Heart right ventricle (tissue), 16 donors: Measurements from ENCODE around the gene TULP4. TPM values are rescaled to one million over a fixed set of nuclear protein-coding genes. Genes with fewer than 3 reads are reported as not detected.

Experiments
- ATAC-seq, 8 donors: fragments of 200-7000 bp; cut with Tn5 transposase; one replicate each; pipeline ENCODE4 v1.9.1; 2020; ENCODE audit warnings: mild to moderate bottlenecking in 8 of 8, moderate library complexity in 8 of 8, moderate number of reproducible peaks in 1 of 8
- DNase-seq, 2 donors: peaks; one replicate each; pipeline ENCODE4 v3.0.0-alpha.2; 2020
- H3K27ac ChIP-seq, 10 donors: fragments of 200-600 bp; sonication (generic) in 2 of 10; one replicate each; pipeline versions ENCODE4 v1.5.0 to v1.8.0; 2020 to 2022; ENCODE audit warnings: mild to moderate bottlenecking in 3 of 10
- H3K27me3 ChIP-seq, 7 donors: fragments of 200-600 bp; one replicate each; pipeline ENCODE4 v1.8.0; 2021 to 2022; ENCODE audit warnings: mild to moderate bottlenecking in 2 of 7
- H3K36me3 ChIP-seq, 9 donors: fragments of 200-600 bp; sonication (generic) in 1 of 9; one replicate each; pipeline versions ENCODE4 v1.5.0 to v1.8.0; 2020 to 2022; ENCODE audit warnings: mild to moderate bottlenecking in 2 of 9
- H3K4me1 ChIP-seq, 9 donors: fragments of 200-600 bp; sonication (generic) in 1 of 9; one replicate each; pipeline versions ENCODE4 v1.5.0 to v1.8.0; 2020 to 2022; ENCODE audit warnings: mild to moderate bottlenecking in 4 of 9
- H3K4me3 ChIP-seq, 10 donors: fragments of 200-600 bp; sonication (generic) in 2 of 10; one replicate each; pipeline versions ENCODE4 v1.5.0 to v1.8.0; 2020 to 2022; ENCODE audit warnings: mild to moderate bottlenecking in 7 of 10, moderate library complexity in 2 of 10
- H3K9me3 ChIP-seq, 11 donors: fragments of 200-600 bp in 10 of 11; sonication (generic) in 2 of 11; one replicate each; pipeline versions ENCODE4 v1.5.0 to v1.8.0; 2013 to 2022; ENCODE audit warnings: mild to moderate bottlenecking in 2 of 11, control low read depth in 1 of 11, moderate library complexity in 1 of 11
- CTCF ChIP-seq, 9 donors: fragments of 200-600 bp; sonication (generic) in 2 of 9; IDR thresholded peaks; one replicate each; pipeline versions ENCODE4 v1.5.0 to v1.8.0; 2021 to 2022; ENCODE audit warnings: antibody characterized with exemption in 9 of 9, mild to moderate bottlenecking in 5 of 9, moderate library complexity in 1 of 9
- WGBS, 2 donors: extraction: QIAGEN DNeasy Blood & Tissue Kit; methylation state at CpG; one replicate each; pipeline ENCODE4 v1.1.7; 2013; ENCODE audit warnings: inconsistent platforms in 1 of 2; 5-methylcytosine and 5-hydroxymethylcytosine counted together
- intact Hi-C, 10 donors: fragments of 100-400 bp; cut with DNase I; formaldehyde crosslinking; loops; one replicate each; pipeline versions ENCODE4 v1.11.1 to v1.14.2; 2022
- polyA plus RNA-seq, 2 donors: library from polyadenylated mRNA; stranded (reverse); fragments of 200-250 nt; gene quantifications; one replicate each; pipeline ENCODE4 v1.2.3, GENCODE V29; 2013
- total RNA-seq, 10 donors: library from RNA; stranded (reverse); fragmentation: NEBNext Ultra II Directional in 3 of 10; extraction: Animal tissue kit (Norgen Biotek cat#: 25700) in 3 of 10; gene quantifications; one replicate each; pipeline versions ENCODE4 v1.2.1 to v1.2.4, GENCODE V29; 2021 to 2023
- donor health status: Arrhythmogenic right ventricular cardiomyopathy.
- donor health status: ischemic (EF 13 %, LVEDD 7.1; RV severe dilation, severe dysfunction).
- donor health status: healthy with polysubstance abuse.
- donor health status: DM: no; HTN: yes; CAD: no.
- donor health status: DM: no; HTN: no; CAD: no.
- donor health status: ischemic (EF 25% LVEDD 6.9; RV normal size, moderate dysfunction).
- donor health status: ischemic (EF 25% LVEDD 5.7; RV mildly dilated, moderate dysfunction).
- donor health status: healthy.
- donor health status: DM: yes; HTN: yes; CAD: no.
- donor health status: Ischemic cardiomyopathy.
- donor health status: ischemic (EF 35%, LVEDD 5.7; RV mildly dilated, moderate dysfunction).
- donor health status: nonischemic (EF 11% LVEDD 7.7; RV severe dilation, severe dysfunction).
- donor health status: DM: yes; HTN: yes; CAD: no.
- donor health status: PGD.
- donor health status: ischemic (EF 29% LVEDD 5.4; RV normal size, mild dysfunction).
- donor health status: nonischemic (EF 23%, LVEDD 6.1; RV moderate dilation, normal function).

TULP4 gene
- total and polyA plus RNA-seq, 12 donors: 2.1 to 127 (median 99.2) TPM

GRCh38 chr6:158361961-158362669, 49.9 kb downstream of the TULP4 start:
- H3K9me3 ChIP-seq: no peaks in the 10 kb centered on the region
- WGBS, 2 donors: 89 to 94% methylated on average over 5 of the region's 5 CpGs
- H3K27ac ChIP-seq: peak overlapping the region in 1 of 10 donors; percentile 4
- TF ChIP-seq CTCF (IDR thresholded peaks at IDR 0.05): no peak
- H3K4me3 ChIP-seq: no peak overlapping the region
- ATAC-seq: peak in 7 of 8 donors; percentile 33 to 93 (median 82)
- no peaks in the 10 kb centered on the region for H3K27me3 ChIP-seq
- intact Hi-C loops: no loop called here
- DNase-seq: no peak
- no peaks in the 10 kb centered on the region for H3K36me3 ChIP-seq
- H3K4me1 ChIP-seq: peaks cover 0 to 16% (median 9%) of the 10 kb centered on the region in 9 donors

GRCh38 chr6:158366363-158366762, 54.1 kb downstream of the TULP4 start:
- H3K36me3 ChIP-seq: no peaks in the 10 kb centered on the region
- intact Hi-C loops: no loop called here
- H3K4me3 ChIP-seq: no peak overlapping the region
- no peak for DNase-seq
- no peaks in the 10 kb centered on the region for H3K27me3 ChIP-seq
- no peaks in the 10 kb centered on the region for H3K9me3 ChIP-seq
- peaks cover 0 to 15% (median 9%) of the 10 kb centered on the region in 9 donors for H3K4me1 ChIP-seq
- no peak for ATAC-seq
- TF ChIP-seq CTCF (IDR thresholded peaks at IDR 0.05): no peak
- no peak overlapping the region for H3K27ac ChIP-seq
- WGBS, 2 donors: 86 to 87% methylated on average over 6 of the region's 6 CpGs

- H3K9me3 ChIP-seq: no peaks in the 10 kb centered on the region
- H3K36me3 ChIP-seq: no peaks in the 10 kb centered on the region
- peaks cover 0 to 20% (median 6%) of the 10 kb centered on the region in 9 donors for H3K4me1 ChIP-seq
- intact Hi-C loops: no loop called here
- no peaks in the 10 kb centered on the region for H3K27me3 ChIP-seq
- no peak overlapping the region for H3K4me3 ChIP-seq
- no peak for TF ChIP-seq CTCF (IDR thresholded peaks at IDR 0.05)
- WGBS, 2 donors: 92 to 94% methylated on average over 6 of the region's 6 CpGs
- no peak for ATAC-seq
- DNase-seq: no peak
- no peak overlapping the region for H3K27ac ChIP-seq
Observed at GRCh38 chr6:158367816-158368215, 55.6 kb downstream of the TULP4 start.

GRCh38 chr6:158369241-158369640, 57.0 kb downstream of the TULP4 start:
- H3K4me1 ChIP-seq: peaks cover 0 to 24% (median 6%) of the 10 kb centered on the region in 9 donors
- no peak for DNase-seq
- 96 to 98% methylated on average over 4 of the region's 4 CpGs for WGBS, 2 donors

More at GRCh38 chr6:158369241-158369640, 57.0 kb downstream of the TULP4 start:
- Histone ChIP-seq H3K27me3 (no peaks in the 10 kb centered on the region), H3K27ac (no peak overlapping the region), H3K4me3 (no peak overlapping the region), H3K36me3 (no peaks in the 10 kb centered on the region), H3K9me3 (no peaks in the 10 kb centered on the region)
- TF ChIP-seq CTCF (IDR thresholded peaks at IDR 0.05): no peak
- no peak for ATAC-seq
- intact Hi-C loops: no loop called here
